Left ventricle myocardium inferior (tissue), 1 donor: ENCODE measurements around the gene CDH6. TPM values are rescaled to one million over a fixed set of nuclear protein-coding genes. Genes with fewer than 3 reads are reported as not detected.

Experiments
- DNase-seq: peaks from one replicate; pipeline ENCODE4 v3.0.0-alpha.2; 2020
- H3K27ac ChIP-seq: fragments of 200-600 bp; replicated peaks from 2 replicates; pipeline ENCODE4 v1.8.0; 2021
- H3K27me3 ChIP-seq: fragments of 200-600 bp; 2 replicates; pipeline ENCODE4 v1.8.0; 2021; ENCODE audit warnings: low read depth
- H3K36me3 ChIP-seq: fragments of 200-600 bp; 2 replicates; pipeline ENCODE4 v1.8.0; 2021
- H3K4me1 ChIP-seq: fragments of 200-600 bp; 2 replicates; pipeline ENCODE4 v1.8.0; 2021
- H3K4me3 ChIP-seq: fragments of 200-600 bp; 2 replicates; pipeline ENCODE4 v1.8.0; 2021; ENCODE audit warnings: mild to moderate bottlenecking, moderate library complexity
- H3K9me3 ChIP-seq: fragments of 200-600 bp; replicated peaks from 2 replicates; pipeline ENCODE4 v1.8.0; 2021
- CTCF ChIP-seq: fragments of 200-600 bp; IDR thresholded peaks from 2 replicates; pipeline ENCODE4 v1.8.0; 2021; ENCODE audit warnings: antibody characterized with exemption, mild to moderate bottlenecking, borderline replicate concordance
- intact Hi-C: fragments of 100-400 bp; cut with micrococcal nuclease; formaldehyde crosslinking; loops from one replicate; pipeline ENCODE4 v1.11.0; 2022
- total RNA-seq: library from RNA; stranded (reverse); fragmentation: NEBNext Ultra II Directional; extraction: Animal tissue kit (Norgen Biotek cat#: 25700); gene quantifications from one replicate; pipeline ENCODE4 v1.2.1, GENCODE V29; 2021
- donor health status: DM: no; HTN: yes; CAD: no; lungs with severe emphysema.

CDH6 gene
- total RNA-seq, 1 donor from 2014 or later: 2.8 TPM

- TF ChIP-seq CTCF: no peak
- Histone ChIP-seq H3K9me3 (no peaks in the 10 kb centered on the region), H3K4me1 (peaks cover 15% of the 10 kb centered on the region), H3K27ac (no peak overlapping the region), H3K27me3 (no peaks in the 10 kb centered on the region), H3K36me3 (no peaks in the 10 kb centered on the region), H3K4me3 (no peak overlapping the region)
- no peak for DNase-seq
- intact Hi-C loops: no loop called here
Observed at GRCh38 chr5:31364881-31365636, 171.6 kb downstream of the CDH6 start.

GRCh38 chr5:31365776-31366175, 172.3 kb downstream of the CDH6 start:
- Histone ChIP-seq H3K36me3 (no peaks in the 10 kb centered on the region), H3K9me3 (no peaks in the 10 kb centered on the region), H3K4me3 (no peak overlapping the region), H3K27me3 (no peaks in the 10 kb centered on the region), H3K27ac (no peak overlapping the region), H3K4me1 (peaks cover 15% of the 10 kb centered on the region)
- TF ChIP-seq CTCF: no peak
- DNase-seq: no peak
- intact Hi-C loops: no loop called here

GRCh38 chr5:31366941-31367340, 173.5 kb downstream of the CDH6 start:
- H3K4me1 ChIP-seq: peaks cover 7% of the 10 kb centered on the region
- H3K36me3 ChIP-seq: no peaks in the 10 kb centered on the region
- no peak for DNase-seq
- H3K9me3 ChIP-seq: no peaks in the 10 kb centered on the region
- H3K27ac ChIP-seq: no peak overlapping the region
- TF ChIP-seq CTCF: no peak
- no peak overlapping the region for H3K4me3 ChIP-seq
- H3K27me3 ChIP-seq: no peaks in the 10 kb centered on the region
- intact Hi-C loops: no loop called here

- peaks cover under 1% of the 10 kb centered on the region for H3K4me1 ChIP-seq
- H3K36me3 ChIP-seq: no peaks in the 10 kb centered on the region
- no peak overlapping the region for H3K4me3 ChIP-seq
- no peak for TF ChIP-seq CTCF
- H3K27me3 ChIP-seq: no peaks in the 10 kb centered on the region
- H3K9me3 ChIP-seq: no peaks in the 10 kb centered on the region
- intact Hi-C loops: no loop called here
- H3K27ac ChIP-seq: no peak overlapping the region
- no peak for DNase-seq
Observed at GRCh38 chr5:31372124-31372523, 178.6 kb downstream of the CDH6 start.

GRCh38 chr5:31375999-31376720, 182.7 kb downstream of the CDH6 start:
- no peak for DNase-seq
- intact Hi-C loops: no loop called here
- Histone ChIP-seq H3K27ac (no peak overlapping the region), H3K9me3 (no peaks in the 10 kb centered on the region), H3K4me1 (no peaks in the 10 kb centered on the region), H3K27me3 (peaks cover 7% of the 10 kb centered on the region), H3K4me3 (no peak overlapping the region), H3K36me3 (no peaks in the 10 kb centered on the region)
- TF ChIP-seq CTCF: no peak
